Caco-2 (cell line): ENCODE measurements around the gene ST3GAL3. TPM values are rescaled to one million over a fixed set of nuclear protein-coding genes. Genes with fewer than 3 reads are reported as not detected.

Experiments used
- BruUV-seq: library from RNA; stranded (reverse); fragments of 400-500 nt; replicated peaks from 2 replicates; lab custom pipeline; 2021; lab: Mats Ljungman, UMichigan
- CTCF ChIA-PET: fragments of 300-600 bp; sonication (Branson Sonifier 250); formaldehyde crosslinking; loops from one replicate; lab custom pipeline; 2022; ENCODE audit warnings: antibody characterized with exemption; lab: Charles Lee
- POLR2A ChIA-PET: fragments of 300-600 bp; sonication (Branson Sonifier 250); formaldehyde crosslinking; loops from one replicate; lab custom pipeline; 2022; ENCODE audit warnings: antibody characterized with exemption; lab: Charles Lee
- DNase-seq, 2 experiments: peaks; one replicate each; pipeline versions ENCODE4 v3.0.0 to v3.0.0-alpha.2; 2020 to 2022
- H3K27me3 ChIP-seq: replicated peaks from 2 replicates; pipeline ENCODE4 v1.6.0; 2011; ENCODE audit warnings: low read length; ENCODE audit not compliant: control insufficient read depth, insufficient read depth
- H3K36me3 ChIP-seq: 2 replicates; pipeline ENCODE4 v1.5.1; 2011; ENCODE audit warnings: low read length; ENCODE audit not compliant: control insufficient read depth, insufficient read depth
- H3K4me1 ChIP-seq: fragments of 250-450 bp; sonication (Bioruptor Pico); 2 replicates; pipeline ENCODE4 v1.5.1; 2020; ENCODE audit warnings: mild to moderate bottlenecking
- H3K4me3 ChIP-seq: 2 replicates; pipeline ENCODE4 v1.5.1; 2011; ENCODE audit warnings: low read depth, mild to moderate bottlenecking, control low read depth, low read length
- H3K9me3 ChIP-seq: fragments of 250-450 bp; sonication (Bioruptor Pico); 2 replicates; pipeline ENCODE4 v1.5.1; 2020; ENCODE audit warnings: mild to moderate bottlenecking, moderate library complexity
- H3K27ac Mint-ChIP-seq: one replicate; pipeline ENCODE4 v1.8.0; 2022; ENCODE audit warnings: mixed read lengths; ENCODE audit not compliant: unreplicated experiment
- H3K27me3 Mint-ChIP-seq: one replicate; pipeline ENCODE4 v1.8.0; 2022; ENCODE audit warnings: mixed read lengths; ENCODE audit not compliant: insufficient read depth, unreplicated experiment
- H3K36me3 Mint-ChIP-seq: one replicate; pipeline ENCODE4 v1.8.0; 2022; ENCODE audit warnings: mild to moderate bottlenecking, mixed read lengths; ENCODE audit not compliant: insufficient read depth, unreplicated experiment
- H3K4me1 Mint-ChIP-seq: one replicate; pipeline ENCODE4 v1.8.0; 2022; ENCODE audit warnings: low read depth, mixed read lengths; ENCODE audit not compliant: unreplicated experiment
- H3K4me3 Mint-ChIP-seq: one replicate; pipeline ENCODE4 v1.8.0; 2022; ENCODE audit warnings: mild to moderate bottlenecking, moderate library complexity, mixed read lengths; ENCODE audit not compliant: unreplicated experiment
- H3K9me3 Mint-ChIP-seq: one replicate; pipeline ENCODE4 v1.8.0; 2022; ENCODE audit warnings: mixed read lengths; ENCODE audit not compliant: unreplicated experiment
- intact Hi-C: fragments of 100-400 bp; cut with micrococcal nuclease; formaldehyde crosslinking; loops from one replicate; pipeline ENCODE4 v1.10.0; 2022; ENCODE audit not compliant: unreplicated experiment
- total RNA-seq: library from RNA; stranded (reverse); gene quantifications from 2 replicates; pipeline ENCODE4 v1.2.3, GENCODE V29; 2022
- TF ChIP-seq, protein P1 (sequence below), 2 experiments: fragments of 200-600 bp in 1 of 2; IDR thresholded peaks; 1 replicate in 1 of 2; 2 replicates in 1 of 2; pipeline versions ENCODE4 v1.5.1 to v1.8.0; 2011 to 2022; ENCODE audit warnings: antibody characterized with exemption in 1 of 2, control low read depth in 1 of 2, inconsistent platforms in 1 of 2, low read depth in 1 of 2, low read length in 1 of 2, mild to moderate bottlenecking in 1 of 2, moderate library complexity in 1 of 2; ENCODE audit not compliant: insufficient read depth in 1 of 2, severe bottlenecking in 1 of 2, unreplicated experiment in 1 of 2

ST3GAL3 gene
- total RNA-seq, 1 experiment from 2014 or later = 5.6 TPM

DNA sequence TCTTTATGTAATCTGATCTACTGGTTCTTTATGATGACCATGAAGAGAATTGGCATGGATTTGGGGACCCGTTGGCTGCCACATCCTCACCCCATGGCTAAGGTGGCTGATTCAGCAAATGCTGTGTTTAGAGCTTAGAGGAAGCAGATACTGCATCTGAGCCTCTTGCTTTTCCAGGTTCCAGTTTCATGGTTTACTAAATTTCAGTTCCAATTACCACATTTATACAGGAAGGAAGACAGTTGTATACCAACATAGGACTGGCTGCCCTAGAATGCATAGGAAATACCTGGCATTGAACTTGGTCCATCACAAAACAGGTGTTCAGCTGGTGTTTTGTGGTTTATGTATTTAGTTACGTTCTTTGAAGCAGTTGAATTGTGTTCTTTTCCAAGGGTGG lies 107.1 kb downstream of the ST3GAL3 start:
- Histone ChIP-seq H3K4me1 (no peaks in the 10 kb centered on the region), H3K36me3 (no peaks in the 10 kb centered on the region), H3K27me3 (no peaks in the 10 kb centered on the region), H3K9me3 (no peaks in the 10 kb centered on the region), H3K4me3 (no peak overlapping the region)
- DNase-seq = no peak
- TF ChIP-seq, protein P1, sequence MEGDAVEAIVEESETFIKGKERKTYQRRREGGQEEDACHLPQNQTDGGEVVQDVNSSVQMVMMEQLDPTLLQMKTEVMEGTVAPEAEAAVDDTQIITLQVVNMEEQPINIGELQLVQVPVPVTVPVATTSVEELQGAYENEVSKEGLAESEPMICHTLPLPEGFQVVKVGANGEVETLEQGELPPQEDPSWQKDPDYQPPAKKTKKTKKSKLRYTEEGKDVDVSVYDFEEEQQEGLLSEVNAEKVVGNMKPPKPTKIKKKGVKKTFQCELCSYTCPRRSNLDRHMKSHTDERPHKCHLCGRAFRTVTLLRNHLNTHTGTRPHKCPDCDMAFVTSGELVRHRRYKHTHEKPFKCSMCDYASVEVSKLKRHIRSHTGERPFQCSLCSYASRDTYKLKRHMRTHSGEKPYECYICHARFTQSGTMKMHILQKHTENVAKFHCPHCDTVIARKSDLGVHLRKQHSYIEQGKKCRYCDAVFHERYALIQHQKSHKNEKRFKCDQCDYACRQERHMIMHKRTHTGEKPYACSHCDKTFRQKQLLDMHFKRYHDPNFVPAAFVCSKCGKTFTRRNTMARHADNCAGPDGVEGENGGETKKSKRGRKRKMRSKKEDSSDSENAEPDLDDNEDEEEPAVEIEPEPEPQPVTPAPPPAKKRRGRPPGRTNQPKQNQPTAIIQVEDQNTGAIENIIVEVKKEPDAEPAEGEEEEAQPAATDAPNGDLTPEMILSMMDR (IDR thresholded peaks at IDR 0.05; ENCODE audit: insufficient read depth in 1 of 2, low read depth in 1 of 2, low read length in 1 of 2, severe bottlenecking in 1 of 2, unreplicated experiment in 1 of 2) = no peak
- Mint-ChIP-seq H3K4me3 (no peak overlapping the region), H3K4me1 (no peaks in the 10 kb centered on the region), H3K9me3 (no peaks in the 10 kb centered on the region), H3K27me3 (no peaks in the 10 kb centered on the region), H3K36me3 (no peaks in the 10 kb centered on the region), H3K27ac (no peak overlapping the region)
- ChIA-PET POLR2A (no interaction called here), CTCF (no interaction called here)
- intact Hi-C loops = no loop called here
- BruUV-seq = no TSS peak

DNA sequence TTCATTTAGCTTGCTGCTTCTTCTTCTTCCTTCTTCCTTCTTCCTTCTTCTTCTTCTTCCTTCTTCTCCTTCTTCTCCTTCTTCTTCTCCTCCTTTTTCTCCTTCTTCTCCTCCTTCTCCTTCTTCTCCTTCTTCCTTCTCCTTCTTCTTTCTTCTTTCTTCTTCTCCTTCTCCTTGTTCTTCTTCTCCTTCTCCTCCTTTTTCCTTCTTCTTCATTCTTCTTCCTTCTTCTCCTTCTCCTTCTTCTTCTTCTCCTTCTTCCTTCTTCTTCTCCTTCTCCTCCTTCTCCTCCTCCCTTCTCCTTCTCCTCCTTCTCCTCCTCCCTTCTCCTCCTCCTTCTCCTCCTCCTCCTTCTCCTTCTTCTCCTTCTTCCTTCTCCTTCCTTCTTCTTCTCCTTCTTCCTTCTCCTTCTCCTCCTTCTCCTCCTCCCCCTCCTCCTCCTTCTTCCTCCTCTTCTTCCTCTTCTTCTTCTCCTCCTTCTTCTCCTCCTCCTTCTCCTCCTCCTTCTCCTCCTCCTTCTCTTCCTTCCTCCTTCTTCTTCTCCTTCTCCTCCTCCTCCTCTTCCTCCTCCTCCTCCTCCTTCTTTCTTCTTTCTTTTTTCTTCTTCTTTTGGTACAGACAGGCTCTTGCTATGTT lies 110.1 kb downstream of the ST3GAL3 start:
- intact Hi-C loops = no loop called here
- CTCF ChIA-PET = interaction anchor here (0.6 kb wide), 1 partner anchor 87 kb away, joined by 4 read pairs; no protein-coding TSS in a partner anchor
- POLR2A ChIA-PET = no interaction called here
- Histone ChIP-seq H3K36me3 (no peaks in the 10 kb centered on the region), H3K27me3 (no peaks in the 10 kb centered on the region), H3K9me3 (no peaks in the 10 kb centered on the region), H3K4me1 (peaks cover 10% of the 10 kb centered on the region; the same call in 1 of the 2 replicates), H3K4me3 (no peak overlapping the region)
- TF ChIP-seq, protein P1 (IDR thresholded peaks at IDR 0.05; ENCODE audit: insufficient read depth in 1 of 2, low read depth in 1 of 2, low read length in 1 of 2, severe bottlenecking in 1 of 2, unreplicated experiment in 1 of 2) = no peak
- no TSS peak for BruUV-seq
- Mint-ChIP-seq H3K27me3 (no peaks in the 10 kb centered on the region), H3K4me3 (no peak overlapping the region), H3K36me3 (no peaks in the 10 kb centered on the region), H3K4me1 (peaks cover 8% of the 10 kb centered on the region), H3K27ac (no peak overlapping the region), H3K9me3 (no peaks in the 10 kb centered on the region)
- no peak for DNase-seq

DNA sequence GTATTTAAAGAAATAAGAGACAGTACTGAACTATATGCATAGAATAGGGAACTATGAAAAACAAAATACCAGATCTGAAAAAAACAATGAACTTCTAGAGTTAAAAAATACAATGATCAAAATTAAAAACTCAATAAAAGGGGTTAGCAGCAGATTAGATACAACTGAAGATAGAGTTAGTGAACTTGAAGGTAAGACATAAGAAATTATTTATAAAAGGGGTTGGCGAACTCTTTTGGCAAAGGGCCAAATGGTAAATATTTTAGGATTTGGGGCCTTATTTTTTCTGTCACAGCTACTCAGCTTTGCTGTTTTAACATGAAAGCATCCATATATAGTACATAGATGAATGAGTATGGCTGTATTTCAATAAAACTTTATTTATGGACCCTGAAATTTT lies 111.4 kb downstream of the ST3GAL3 start:
- BruUV-seq = no TSS peak
- Histone ChIP-seq H3K36me3 (no peaks in the 10 kb centered on the region), H3K4me1 (peaks cover 10% of the 10 kb centered on the region; the same call in 1 of the 2 replicates), H3K9me3 (no peaks in the 10 kb centered on the region), H3K4me3 (no peak overlapping the region), H3K27me3 (no peaks in the 10 kb centered on the region)
- ChIA-PET CTCF (no interaction called here), POLR2A (no interaction called here)
- TF ChIP-seq, protein P1 (IDR thresholded peaks at IDR 0.05; ENCODE audit: insufficient read depth in 1 of 2, low read depth in 1 of 2, low read length in 1 of 2, severe bottlenecking in 1 of 2, unreplicated experiment in 1 of 2) = no peak
- no peak for DNase-seq
- Mint-ChIP-seq H3K4me1 (peaks cover 8% of the 10 kb centered on the region), H3K27ac (no peak overlapping the region), H3K9me3 (no peaks in the 10 kb centered on the region), H3K27me3 (no peaks in the 10 kb centered on the region), H3K36me3 (no peaks in the 10 kb centered on the region), H3K4me3 (no peak overlapping the region)
- intact Hi-C loops = no loop called here
